Measurements from ENCODE around the gene PRIMA1. TPM values are rescaled to one million over a fixed set of nuclear protein-coding genes. Genes with fewer than 3 reads are reported as not detected.

The PRIMA1 gene
- total RNA-seq, 3 donors from 2014 or later: 1.6 to 46.4 (median 3.0) TPM

- H3K4me3 ChIP-seq: no peak overlapping the region
- DNase-seq (no peak), ATAC-seq (no peak)
- H3K4me1 ChIP-seq (ENCODE audit: low read depth): no peaks in the 10 kb centered on the region
- intact Hi-C loops (cut with DNase I, micrococcal nuclease): no loop called here
- no peaks in the 10 kb centered on the region for H3K9me3 ChIP-seq
- no peaks in the 10 kb centered on the region for H3K36me3 ChIP-seq (ENCODE audit: low read depth)
- no peak for TF ChIP-seq CTCF (IDR thresholded peaks at IDR 0.05)
Measured at GRCh38 chr14:93829839-93830481, 41.7 kb upstream of the PRIMA1 start.

- no peak for TF ChIP-seq CTCF (IDR thresholded peaks at IDR 0.05)
- no peak overlapping the region for H3K4me3 ChIP-seq
- H3K9me3 ChIP-seq: no peaks in the 10 kb centered on the region
- ATAC-seq: no peak
- H3K36me3 ChIP-seq (ENCODE audit: low read depth): no peaks in the 10 kb centered on the region
- H3K4me1 ChIP-seq (ENCODE audit: low read depth): no peaks in the 10 kb centered on the region
- intact Hi-C loops (cut with DNase I, micrococcal nuclease): no loop called here
- DNase-seq: no peak
Measured at GRCh38 chr14:93825235-93825553, 36.9 kb upstream of the PRIMA1 start.

- Histone ChIP-seq H3K9me3 (no peaks in the 10 kb centered on the region), H3K36me3 (ENCODE audit: low read depth) (no peaks in the 10 kb centered on the region), H3K4me3 (no peak overlapping the region), H3K4me1 (ENCODE audit: low read depth) (no peaks in the 10 kb centered on the region)
- ATAC-seq: no peak
- TF ChIP-seq CTCF (IDR thresholded peaks at IDR 0.05): no peak
- no peak for DNase-seq
- intact Hi-C loops (cut with DNase I, micrococcal nuclease): no loop called here
Measured at GRCh38 chr14:93824518-93825234, 36.4 kb upstream of the PRIMA1 start.

GRCh38 chr14:93824076-93824475 is 35.8 kb upstream of the PRIMA1 start:
- ATAC-seq: no peak
- intact Hi-C loops (cut with DNase I, micrococcal nuclease): no loop called here
- DNase-seq: no peak
- no peak for TF ChIP-seq CTCF (IDR thresholded peaks at IDR 0.05)
- Histone ChIP-seq H3K4me1 (ENCODE audit: low read depth) (no peaks in the 10 kb centered on the region), H3K4me3 (no peak overlapping the region), H3K9me3 (no peaks in the 10 kb centered on the region), H3K36me3 (ENCODE audit: low read depth) (no peaks in the 10 kb centered on the region)

- TF ChIP-seq CTCF (IDR thresholded peaks at IDR 0.05): no peak
- H3K9me3 ChIP-seq: no peaks in the 10 kb centered on the region
- ATAC-seq (no peak), DNase-seq (no peak)
- no peaks in the 10 kb centered on the region for H3K4me1 ChIP-seq (ENCODE audit: low read depth)
- intact Hi-C loops (cut with DNase I, micrococcal nuclease): no loop called here
- H3K4me3 ChIP-seq: no peak overlapping the region
- no peaks in the 10 kb centered on the region for H3K36me3 ChIP-seq (ENCODE audit: low read depth)
Measured at GRCh38 chr14:93821051-93821450, 32.8 kb upstream of the PRIMA1 start.

Data from mucosa of descending colon (tissue), 3 donors.